Activated CD8-positive, alpha-beta memory T cell treated with anti-CD3 and anti-CD28 coated beads for 1 hour (primary cell): ENCODE results near the gene SLC2A8.

Experiments used
- DNase-seq, 2 donors: peaks; one replicate each; pipeline ENCODE4 v3.0.0-alpha.2; 2020; ENCODE audit warnings: low read depth in 1 of 2; ENCODE audit errors: extremely low read depth in 1 of 2

Gene SLC2A8

DNA sequence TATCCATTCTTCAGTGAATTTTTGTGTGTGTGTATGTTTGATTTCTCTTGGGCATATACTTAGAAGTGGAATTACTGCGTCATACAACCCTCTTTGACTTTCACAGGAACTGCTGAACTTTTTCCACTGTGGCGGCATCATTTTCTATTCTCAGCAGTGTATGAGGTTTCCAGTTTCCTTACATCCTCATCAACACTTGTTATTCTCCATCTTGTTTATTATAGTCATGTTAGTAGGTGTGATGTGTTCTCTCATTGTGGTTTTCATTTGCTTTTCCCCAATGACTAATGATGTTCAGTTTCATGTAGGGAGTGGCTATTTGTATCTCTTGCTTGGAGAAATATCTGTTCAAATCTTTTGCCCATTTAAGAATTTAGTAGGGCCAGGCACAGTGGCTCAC is 29.8 kb downstream of the SLC2A8 start:
- DNase-seq = no peak

DNA sequence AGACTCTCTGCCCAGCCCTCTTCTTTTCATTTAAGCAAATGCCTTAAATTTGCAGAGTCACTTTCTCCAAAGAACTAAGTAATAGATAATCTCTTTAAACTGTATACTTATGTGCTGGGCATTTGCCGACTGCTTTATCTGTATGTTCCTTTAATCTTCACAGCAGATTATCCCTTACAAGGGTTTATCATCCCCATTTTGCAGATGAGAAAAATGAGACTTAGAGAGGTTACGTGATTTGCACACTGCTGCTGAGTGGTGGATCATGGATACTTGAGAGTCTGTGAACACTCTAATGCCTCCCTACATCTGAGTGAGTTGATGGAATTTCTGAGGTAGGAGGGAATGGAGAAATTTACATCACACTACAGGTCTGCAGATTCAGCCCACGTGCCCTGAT is 31.4 kb downstream of the SLC2A8 start:
- no peak for DNase-seq

DNA sequence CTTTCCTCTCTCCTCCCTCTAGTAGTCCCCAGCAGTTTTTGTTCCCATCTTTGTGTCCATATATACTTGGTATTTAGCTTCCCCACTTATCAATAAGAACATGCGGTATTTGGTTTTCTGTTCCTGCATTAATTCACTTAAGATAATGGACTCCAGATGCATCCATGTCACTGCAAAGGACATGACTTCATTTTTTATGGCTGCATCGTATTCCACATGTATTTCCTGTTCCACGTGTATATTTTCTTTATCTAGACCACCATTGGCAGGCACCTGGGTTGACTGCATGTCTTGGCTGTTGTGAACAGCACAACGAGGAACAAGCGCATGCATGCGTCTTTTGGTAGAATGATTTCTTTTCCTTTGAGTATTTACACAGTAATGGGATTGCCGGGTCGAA is 33.4 kb downstream of the SLC2A8 start:
- no peak for DNase-seq

DNA sequence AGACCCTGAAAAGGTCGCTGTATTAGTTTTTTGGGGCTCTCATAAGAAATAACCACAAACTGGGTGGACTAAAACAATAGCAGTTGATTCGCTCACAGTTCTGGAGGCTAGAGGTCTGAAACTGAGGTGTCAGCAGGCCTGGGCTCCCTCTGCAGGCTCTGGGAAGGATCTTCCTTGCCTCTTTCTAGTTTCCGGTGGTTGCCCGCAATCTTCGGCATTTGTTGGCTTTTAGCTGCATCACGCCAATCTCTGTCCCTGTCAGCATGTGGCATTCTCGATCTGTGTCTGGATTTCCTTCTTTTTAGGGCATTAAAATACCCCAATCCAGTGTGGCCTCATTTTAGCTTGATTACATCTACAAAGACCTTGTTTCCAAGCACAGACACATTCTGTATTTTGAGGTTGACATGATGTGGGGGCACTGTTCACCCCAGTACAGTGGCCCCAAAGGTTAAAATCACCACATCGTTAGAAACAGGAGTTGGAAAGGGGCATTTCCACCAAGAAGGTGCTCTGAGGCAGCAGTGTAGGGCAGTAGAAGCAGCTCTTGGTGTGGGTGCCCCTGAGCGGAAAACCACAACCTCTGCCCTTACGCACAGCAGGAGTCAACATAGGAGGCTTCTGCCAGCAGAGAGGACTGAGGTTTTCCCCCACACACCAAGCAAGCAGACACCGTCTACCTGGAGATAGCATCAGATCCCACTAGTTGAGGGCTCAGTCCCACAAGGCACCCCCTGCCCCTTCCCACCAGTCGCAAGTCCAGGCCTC is 40.7 kb downstream of the SLC2A8 start:
- DNase-seq = no peak

DNA sequence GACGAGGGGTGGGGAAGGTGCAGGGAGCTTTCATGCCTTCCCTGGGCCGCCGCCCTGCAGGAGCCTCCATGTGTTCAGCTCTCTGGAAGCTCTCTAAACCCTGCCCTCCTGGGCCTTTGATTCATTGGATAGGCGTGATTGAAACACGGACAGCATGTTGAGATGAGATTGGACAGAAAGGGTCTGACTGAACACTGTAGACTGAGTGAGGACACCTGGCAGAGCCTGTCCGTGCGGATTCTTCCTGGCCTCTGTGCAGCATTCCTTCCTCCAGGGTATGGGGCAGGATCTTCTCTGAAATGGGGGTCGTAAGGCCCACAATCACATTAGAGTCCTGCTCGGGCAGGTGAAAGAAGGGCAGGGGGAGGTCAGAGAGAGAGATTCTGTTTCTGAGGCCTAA is 41.4 kb downstream of the SLC2A8 start:
- no peak for DNase-seq

DNA sequence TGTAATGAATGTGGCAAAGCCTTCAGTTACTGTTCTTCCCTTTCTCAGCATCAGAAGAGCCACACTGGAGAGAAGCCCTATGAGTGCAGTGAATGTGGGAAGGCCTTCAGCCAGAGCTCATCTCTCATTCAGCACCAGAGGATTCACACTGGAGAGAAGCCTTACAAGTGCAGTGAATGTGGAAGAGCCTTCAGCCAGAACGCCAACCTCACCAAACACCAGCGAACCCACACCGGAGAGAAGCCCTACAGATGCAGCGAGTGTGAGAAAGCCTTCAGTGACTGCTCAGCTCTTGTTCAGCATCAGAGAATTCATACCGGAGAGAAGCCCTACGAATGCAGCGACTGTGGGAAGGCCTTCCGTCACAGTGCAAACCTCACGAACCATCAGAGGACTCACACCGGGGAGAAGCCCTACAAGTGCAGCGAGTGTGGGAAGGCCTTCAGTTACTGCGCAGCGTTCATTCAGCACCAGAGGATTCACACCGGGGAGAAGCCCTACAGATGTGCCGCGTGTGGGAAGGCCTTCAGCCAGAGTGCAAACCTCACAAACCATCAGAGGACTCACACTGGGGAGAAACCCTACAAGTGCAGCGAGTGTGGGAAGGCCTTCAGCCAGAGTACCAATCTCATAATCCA is 47.4 kb downstream of the SLC2A8 start:
- no peak for DNase-seq

DNA sequence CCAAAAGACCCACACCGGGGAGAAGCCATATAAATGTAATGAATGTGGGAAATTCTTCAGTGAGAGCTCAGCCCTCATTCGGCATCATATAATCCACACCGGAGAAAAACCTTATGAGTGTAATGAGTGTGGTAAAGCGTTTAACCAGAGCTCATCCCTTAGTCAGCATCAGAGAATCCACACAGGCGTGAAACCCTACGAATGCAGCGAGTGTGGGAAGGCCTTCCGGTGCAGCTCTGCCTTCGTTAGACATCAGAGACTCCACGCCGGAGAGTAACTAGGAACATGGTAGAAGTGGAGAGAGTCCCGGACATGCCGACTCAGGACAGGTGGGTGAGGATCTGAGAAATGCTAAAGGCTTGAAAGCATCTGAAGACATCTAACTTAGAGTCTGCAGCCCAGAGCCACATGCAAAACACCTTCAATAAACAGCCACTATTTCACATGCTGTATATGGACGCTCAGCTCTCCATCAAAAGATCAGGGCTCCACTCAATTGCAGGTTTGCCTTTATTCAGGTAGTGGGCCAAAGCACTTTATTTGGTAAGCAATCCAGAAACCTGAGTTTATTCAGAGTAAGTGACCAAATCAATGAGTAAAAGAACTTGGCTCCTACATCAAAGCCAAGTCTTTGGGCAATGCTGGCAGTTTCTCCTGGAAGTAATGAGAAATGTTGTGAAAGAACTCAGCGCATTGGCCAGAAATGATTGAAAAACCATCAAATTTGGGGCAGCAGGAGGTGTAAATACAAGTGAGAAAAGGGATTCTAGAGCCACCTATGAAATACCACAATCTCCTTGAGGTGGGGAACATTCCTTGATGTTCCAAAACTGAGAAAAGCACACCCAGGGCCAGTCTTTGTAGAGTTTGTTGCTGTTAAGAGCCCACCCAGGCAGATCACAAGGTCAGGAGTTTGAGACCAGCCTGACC is 48.2 kb downstream of the SLC2A8 start:
- DNase-seq = no peak

DNA sequence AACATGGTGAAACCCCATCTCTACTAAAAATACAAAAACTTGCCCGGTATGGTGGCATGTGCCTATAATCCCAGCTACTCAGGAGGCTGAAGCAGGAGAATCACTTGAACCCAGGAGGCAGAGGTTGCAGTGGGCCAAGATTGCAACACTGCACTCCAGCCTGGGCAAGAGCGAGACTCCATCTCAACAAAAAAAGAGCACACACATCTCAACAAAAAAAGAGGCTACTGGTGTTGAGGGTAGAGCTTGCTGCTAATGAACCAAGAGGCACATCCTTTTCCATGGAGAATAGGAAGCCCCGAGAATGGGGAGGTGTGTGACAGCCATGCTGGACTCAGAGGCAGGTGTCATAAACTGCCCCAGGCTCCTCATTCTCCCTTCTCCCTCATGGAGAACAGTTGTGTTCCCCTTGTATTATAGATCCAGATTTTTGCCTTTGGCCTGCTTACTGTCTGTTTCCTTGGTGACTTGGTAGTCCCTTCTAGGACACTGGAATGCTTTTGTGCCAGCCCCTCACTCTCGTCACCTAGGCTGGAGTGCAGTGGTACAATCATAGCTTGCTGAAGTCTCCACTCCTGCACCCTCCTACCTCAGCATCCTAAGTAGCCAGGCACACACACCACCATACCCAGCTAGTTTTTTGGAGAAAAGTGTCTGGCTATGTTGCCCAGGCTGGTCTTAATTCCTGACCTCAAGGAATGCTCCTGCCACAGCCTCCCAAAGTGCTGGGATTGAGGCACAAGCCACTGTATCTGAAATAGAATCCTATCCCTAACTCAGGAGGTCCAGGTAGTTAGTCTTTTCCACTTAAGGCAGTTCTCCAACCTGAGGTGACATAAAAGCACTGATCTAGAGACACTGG is 49.1 kb downstream of the SLC2A8 start:
- no peak for DNase-seq

DNA sequence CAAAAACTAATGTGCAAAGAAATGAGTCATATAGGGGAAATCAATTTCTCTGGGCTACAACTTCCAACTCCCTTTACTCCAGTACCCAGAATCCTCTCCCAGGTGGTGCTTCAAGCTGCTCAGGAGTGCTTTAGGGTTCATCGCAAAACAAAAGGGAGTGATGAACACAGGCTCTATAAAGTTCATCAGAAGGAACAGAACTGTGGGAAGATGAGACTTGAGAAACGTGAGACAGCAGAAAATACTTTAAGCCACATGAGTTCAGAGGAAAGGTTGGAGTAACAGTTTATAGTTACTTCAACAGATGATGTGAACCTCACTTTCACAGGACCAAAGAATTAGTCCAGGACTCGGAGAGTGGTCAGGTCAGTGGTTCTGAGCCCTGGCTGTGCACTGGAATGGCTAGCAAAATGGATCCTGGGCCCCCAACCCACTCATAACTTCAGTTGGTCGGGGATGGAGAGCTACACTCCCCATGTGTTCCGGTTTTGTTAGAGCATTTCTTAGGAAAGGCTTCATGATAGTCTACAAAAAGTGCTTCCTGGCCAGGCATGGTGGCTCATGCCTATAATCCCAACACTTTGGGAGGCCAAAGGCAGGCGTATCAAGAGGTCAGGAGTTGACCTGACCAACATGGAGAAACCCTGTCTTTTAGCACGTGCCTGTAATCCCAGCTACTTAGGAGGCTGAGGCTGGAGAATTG is 49.9 kb downstream of the SLC2A8 start:
- DNase-seq = no peak

DNA sequence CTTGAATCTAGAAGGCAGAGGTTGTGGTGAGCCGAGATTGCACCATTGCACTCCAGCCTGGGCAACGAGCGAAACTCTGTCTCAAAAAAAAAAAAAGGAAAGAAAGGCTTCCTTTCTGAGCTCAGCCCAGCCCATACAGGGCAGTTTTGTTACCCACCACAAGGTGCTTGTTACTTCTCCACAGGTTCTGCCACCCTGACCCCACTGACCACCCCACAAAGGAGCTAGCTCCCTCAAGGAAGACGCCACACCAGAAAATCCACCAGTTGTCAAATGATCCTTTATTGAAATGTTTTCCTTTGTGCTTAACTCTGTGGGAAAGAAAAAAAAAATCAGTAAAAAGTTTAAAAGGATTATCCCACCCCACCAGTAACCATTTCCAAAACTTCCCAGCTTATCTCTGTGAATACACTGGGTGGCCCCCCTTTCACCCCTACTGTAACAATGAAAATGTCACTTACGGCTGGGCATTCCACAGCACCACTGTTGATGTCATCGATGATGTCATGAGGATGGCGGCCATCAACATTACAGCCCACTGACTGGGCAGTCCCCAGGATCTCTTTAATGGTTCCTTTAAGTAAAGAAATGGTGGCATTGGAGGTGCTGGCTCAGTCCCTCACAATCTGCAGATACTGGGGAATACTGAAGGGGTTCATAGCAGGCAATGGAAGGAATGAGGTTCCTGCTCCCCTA is 50.6 kb downstream of the SLC2A8 start:
- DNase-seq = no peak

DNA sequence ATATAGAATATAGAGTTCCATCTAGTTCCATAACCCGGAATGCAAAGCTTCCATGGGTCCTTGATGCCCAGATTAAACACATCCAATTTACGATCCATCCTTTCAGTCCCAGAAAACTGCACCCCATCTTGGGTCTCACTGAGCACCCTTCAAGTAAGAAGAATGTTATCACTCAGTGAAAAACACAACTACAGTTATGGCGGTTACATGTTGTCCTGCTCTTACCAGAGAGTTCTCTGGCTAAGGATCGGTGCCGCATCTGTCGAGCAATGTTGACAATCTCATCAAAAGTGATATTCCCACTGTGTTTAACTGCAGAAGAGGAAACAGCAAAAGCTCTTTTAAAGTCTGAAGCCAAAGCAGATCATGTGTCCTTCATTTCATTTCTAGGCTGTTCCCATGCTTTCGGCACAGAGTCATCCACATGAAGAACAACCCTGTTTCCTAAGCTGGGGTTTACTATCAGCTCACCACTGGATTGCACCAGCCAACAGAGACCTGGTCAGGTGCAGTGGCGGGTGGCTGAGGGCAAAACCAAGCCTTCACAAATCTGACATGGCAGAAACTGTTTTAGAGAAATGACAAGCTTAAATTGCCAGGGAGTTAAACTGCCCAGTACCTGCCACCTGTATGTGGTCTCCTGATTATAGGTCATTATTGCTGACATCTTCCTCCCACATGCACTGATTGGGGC is 51.3 kb downstream of the SLC2A8 start:
- no peak for DNase-seq

DNA sequence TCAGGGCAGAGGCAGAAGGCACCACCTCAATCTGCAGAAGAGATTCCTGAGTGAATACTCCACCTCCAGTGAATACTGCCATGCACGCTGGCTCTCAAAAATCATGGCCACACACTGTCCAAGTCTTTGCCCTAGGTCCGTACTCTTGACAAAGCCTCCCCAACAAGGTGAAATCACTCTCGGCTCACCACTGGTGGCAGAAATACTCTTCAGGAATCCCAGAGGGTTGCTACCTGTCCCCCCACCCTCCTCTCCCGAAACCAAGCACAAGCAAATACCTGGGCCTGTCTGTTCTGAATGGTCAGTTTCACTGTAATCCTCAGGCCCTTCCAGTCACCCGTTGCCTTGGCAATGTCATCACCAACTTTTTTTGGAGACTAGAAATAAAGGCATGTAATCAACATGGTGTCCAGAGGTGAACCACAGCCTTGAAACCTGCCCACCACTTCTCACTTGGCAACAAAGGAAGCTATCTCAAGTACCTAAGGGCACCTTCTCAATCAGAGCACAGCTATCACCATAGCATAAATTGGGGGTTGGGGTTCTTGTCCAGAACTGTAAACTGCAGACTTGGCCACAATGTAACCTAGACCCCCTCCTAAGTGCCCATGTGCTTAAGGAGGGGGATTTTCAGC is 52.5 kb downstream of the SLC2A8 start:
- no peak for DNase-seq

DNA sequence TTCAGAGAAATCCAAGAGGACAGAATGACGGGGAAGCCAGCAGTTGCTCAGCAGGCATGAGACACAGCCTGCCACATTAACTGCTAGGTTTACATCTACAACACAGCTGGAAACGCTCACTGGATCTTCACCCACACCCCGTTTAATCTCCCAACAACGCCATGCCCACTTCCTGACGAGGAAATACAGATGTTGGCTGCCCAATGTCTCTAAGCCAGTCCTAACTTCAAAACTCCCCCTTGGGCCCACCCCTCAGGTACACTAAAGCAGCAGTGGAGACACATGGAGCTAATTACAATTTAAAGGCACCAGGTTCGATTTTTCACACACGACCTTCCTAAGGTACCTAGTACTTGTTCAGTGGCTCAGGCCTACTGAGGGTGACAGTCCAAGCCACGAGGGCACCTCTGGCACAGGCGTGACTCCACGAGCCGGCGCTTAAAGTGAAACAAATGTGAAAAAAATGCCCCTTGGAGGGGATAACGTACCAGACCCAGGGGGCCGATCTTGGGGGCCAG is 53.3 kb downstream of the SLC2A8 start:
- no peak for DNase-seq

DNA sequence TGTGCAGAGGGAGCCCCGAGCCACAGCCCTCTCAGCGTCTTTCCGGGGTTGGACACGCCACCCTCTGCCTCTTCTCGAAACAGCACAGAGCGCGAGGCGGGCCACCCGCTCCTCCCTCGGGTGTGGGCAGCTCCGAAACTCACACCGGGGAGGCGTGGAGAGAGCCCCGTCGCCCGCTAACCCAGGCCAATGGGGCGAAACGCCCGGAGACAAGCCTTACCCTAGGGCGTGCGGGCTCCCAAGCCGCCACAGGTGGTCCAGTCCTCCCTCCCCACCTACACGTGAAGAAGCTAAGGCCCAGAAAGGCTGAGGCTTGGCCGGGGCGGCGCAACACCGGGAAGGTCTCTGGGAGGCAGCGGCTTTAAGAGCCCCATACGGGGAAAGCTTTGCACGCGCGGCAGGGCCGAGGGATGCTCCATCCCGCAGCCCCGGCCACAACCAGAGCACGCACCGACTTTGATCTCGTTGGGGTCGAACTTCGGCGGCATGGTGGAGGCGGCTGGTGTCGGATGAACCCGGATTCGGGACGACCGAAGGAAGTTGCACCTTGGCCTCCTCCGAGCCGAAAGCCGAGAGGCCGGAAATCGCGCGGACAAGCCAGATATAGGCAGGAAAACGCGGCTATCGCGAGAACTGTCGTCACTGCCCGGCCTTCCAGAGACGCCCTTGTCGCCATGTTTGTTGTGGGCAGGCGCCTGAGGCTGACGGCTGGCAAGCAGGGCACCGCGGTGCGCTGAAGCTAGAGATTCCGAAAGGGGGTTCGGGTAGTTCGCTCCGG is 54.0 kb downstream of the SLC2A8 start, which contains the start of the genes LRSAM1 and RPL12:
TSS of gene LRSAM1 (plus strand) at position 681 of the 778 bp plus-strand sequence. CDS start 3,018 bp downstream, outside the sequence.
TSS of gene RPL12 (minus strand) at position 577 of the 778 bp plus-strand sequence. CDS start at position 488, 89 bp downstream.
- DNase-seq = peak; percentile 98 to 99

DNA sequence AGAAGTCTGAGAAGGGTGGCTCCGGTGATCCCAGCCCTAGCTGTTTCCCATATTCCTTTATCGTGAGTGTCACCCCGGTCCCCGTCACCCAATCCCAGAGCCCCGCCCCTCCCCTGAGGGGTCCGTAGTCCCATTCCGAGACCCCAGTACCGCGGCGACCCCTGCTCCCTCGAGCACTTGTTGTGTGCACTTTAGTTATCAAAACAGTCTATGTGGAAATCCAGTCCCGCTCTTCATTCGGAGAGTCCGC is 54.6 kb downstream of the SLC2A8 start:
- DNase-seq = no peak

DNA sequence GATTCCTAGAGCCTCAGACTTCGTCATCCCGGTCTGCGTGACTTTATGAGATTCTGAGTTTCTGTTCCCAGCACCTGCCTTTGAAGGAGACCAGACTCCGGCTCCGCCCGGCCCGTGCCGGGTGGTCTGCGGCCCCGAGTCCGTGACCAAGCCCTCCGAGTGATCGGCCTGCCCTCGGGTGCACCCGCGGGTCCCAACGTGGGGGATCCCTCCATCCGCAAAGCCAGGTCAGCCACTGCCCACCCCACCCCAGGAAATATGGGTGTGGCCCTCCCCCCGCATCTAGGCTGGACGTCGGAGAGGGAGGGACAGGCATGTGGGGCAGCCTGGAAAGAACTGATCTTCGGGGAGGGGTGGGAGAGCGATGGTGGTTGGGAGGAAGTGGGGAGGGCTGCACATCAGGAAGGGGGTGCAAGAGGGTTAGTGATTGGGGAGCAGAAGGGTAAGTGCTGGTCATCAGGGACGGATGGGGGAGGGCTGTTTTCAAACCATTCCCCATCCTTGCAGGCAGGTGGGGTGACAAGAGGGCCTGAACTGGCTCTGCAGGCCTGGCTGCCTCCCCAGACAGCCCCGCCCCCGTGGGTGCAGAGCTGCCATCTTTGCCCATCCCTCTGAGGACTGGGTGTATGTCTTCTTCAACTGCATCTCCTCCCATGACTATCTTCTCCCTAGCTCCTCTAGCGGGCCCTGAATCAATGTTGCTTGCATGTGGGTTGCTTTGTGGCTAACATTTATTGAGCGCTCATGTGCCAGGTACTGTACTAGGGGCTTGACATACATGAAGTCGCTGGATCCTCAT is 55.1 kb downstream of the SLC2A8 start:
- DNase-seq = peak in 1 of 2 donors; percentile 4

DNA sequence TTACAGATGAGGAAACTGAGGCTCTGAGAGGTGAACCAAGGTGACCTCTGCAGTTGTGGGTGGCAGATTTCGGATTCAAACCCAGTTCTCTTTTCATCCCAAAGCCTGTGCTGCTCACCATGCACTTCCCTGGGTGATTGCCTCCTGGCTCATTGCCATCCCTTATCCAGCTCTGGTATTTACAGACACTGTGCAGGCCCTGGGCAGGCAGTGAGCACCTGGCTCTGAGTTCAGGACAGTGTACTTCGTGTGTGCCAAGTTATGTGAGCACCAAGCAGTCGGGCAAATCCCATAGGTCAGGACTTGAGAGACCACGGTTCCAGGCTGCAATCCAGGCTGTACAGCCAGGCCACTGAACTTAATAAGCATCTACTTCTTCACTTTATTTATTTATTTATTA is 55.7 kb downstream of the SLC2A8 start:
- no peak for DNase-seq
